A549 (cell line): ENCODE results near the gene C1orf174. TPM values are rescaled to one million over a fixed set of nuclear protein-coding genes. Genes with fewer than 3 reads are reported as not detected.

Source experiments
- ATAC-seq, 2 experiments: fragments of 200-7000 bp in 1 of 2; fragments of >200 bp in 1 of 2; cut with Nextera tagmentation in 1 of 2; cut with Tn5 transposase in 1 of 2; 3 replicates each; pipeline versions ENCODE4 v1.8.0 to v1.9.1; 2018 to 2020; ENCODE audit warnings: mild to moderate bottlenecking in 1 of 2, moderate library complexity in 1 of 2
- CTCF ChIA-PET: fragments of 300-600 bp; sonication (Branson Sonifier 250); formaldehyde crosslinking; extraction: SDS; loops from one replicate; lab custom pipeline; 2021; ENCODE audit warnings: antibody characterized with exemption, inconsistent platforms; lab: Yijun Ruan, JAX
- POLR2A ChIA-PET: fragments of 350-600 bp; formaldehyde crosslinking; extraction: SDS; loops from one replicate; lab custom pipeline; 2021; ENCODE audit warnings: antibody characterized with exemption, inconsistent platforms; lab: Yijun Ruan, JAX
- DNase-seq, 2 experiments: peaks; one replicate each; pipeline versions ENCODE4 v3.0.0 to v3.0.0-alpha.2; 2011 to 2016; ENCODE audit warnings: low read depth in 1 of 2, low spot score in 1 of 2
- FAIRE-seq: peaks from 2 replicates; lab custom pipeline; 2011; peaks lifted over from hg19 to GRCh38; lab: Jason Lieb, UNC
- H3K27ac ChIP-seq, 2 experiments: fragments of >200 bp; sonication (Bioruptor Twin); formaldehyde crosslinking; 3 replicates each; pipeline ENCODE4 v1.5.1; 2016 to 2017
- H3K4me1 ChIP-seq: fragments of >200 bp; sonication (Bioruptor Twin); formaldehyde crosslinking; 3 replicates; pipeline ENCODE4 v1.6.1; 2016
- H3K4me2 ChIP-seq: fragments of >200 bp; sonication (Bioruptor Twin); formaldehyde crosslinking; 3 replicates; pipeline ENCODE4 v1.6.1; 2016
- H3K4me3 ChIP-seq: fragments of >200 bp; sonication (Bioruptor Twin); formaldehyde crosslinking; 3 replicates; pipeline ENCODE4 v1.5.1; 2016
- H3K9me3 ChIP-seq: fragments of >200 bp; sonication (Bioruptor Twin); formaldehyde crosslinking; 3 replicates; pipeline ENCODE4 v1.6.1; 2016
- CEBPB ChIP-seq, 2 experiments: fragments of >200 bp in 1 of 2; sonication (Bioruptor Twin) in 1 of 2; formaldehyde crosslinking in 1 of 2; IDR thresholded peaks; 2 replicates each; pipeline ENCODE4 v1.6.1; 2012 to 2016
- CHD4 ChIP-seq: fragments of 200-600 bp; sonication (generic); IDR thresholded peaks from 2 replicates; pipeline ENCODE4 v1.6.1; 2016; ENCODE audit warnings: antibody characterized with exemption, mild to moderate bottlenecking, borderline replicate concordance
- EHF ChIP-seq: fragments of 250-450 bp; sonication (Bioruptor Pico); IDR thresholded peaks from 2 replicates; pipeline ENCODE4 v1.5.0; 2020; ENCODE audit warnings: mild to moderate bottlenecking
- EHMT2 ChIP-seq: fragments of 200-600 bp; sonication (generic); IDR thresholded peaks from 2 replicates; pipeline ENCODE4 v1.6.1; 2016; ENCODE audit warnings: antibody characterized with exemption, low read depth, mild to moderate bottlenecking, moderate library complexity
- EP300 ChIP-seq, 2 experiments: fragments of >200 bp; sonication (Bioruptor Twin); formaldehyde crosslinking; IDR thresholded peaks; 2 replicates in 1 of 2; 3 replicates in 1 of 2; pipeline ENCODE4 v1.6.1; 2016 to 2017
- FOSL2 ChIP-seq, 2 experiments: fragments of 450-650 bp in 1 of 2; fragments of >200 bp in 1 of 2; sonication (Bioruptor Twin) in 1 of 2; formaldehyde crosslinking; IDR thresholded peaks; 2 replicates each; pipeline versions ENCODE4 v1.5.0 to v1.6.1; 2016 to 2020; ENCODE audit warnings: mild to moderate bottlenecking in 1 of 2, moderate library complexity in 1 of 2
- FOXS1 ChIP-seq: fragments of 250-450 bp; sonication (Bioruptor Pico); IDR thresholded peaks from 2 replicates; pipeline ENCODE4 v1.5.0; 2020; ENCODE audit warnings: mild to moderate bottlenecking, moderate library complexity
- HOXB5 ChIP-seq: fragments of 250-450 bp; sonication (Bioruptor Pico); IDR thresholded peaks from 2 replicates; pipeline ENCODE4 v1.5.0; 2020; ENCODE audit warnings: mild to moderate bottlenecking, moderate library complexity
- JUN ChIP-seq, 2 experiments: fragments of >200 bp; sonication (Bioruptor Twin); formaldehyde crosslinking; IDR thresholded peaks; 2 replicates in 1 of 2; 3 replicates in 1 of 2; pipeline ENCODE4 v1.6.1; 2016 to 2017
- JUNB ChIP-seq: fragments of >200 bp; sonication (Bioruptor Twin); formaldehyde crosslinking; IDR thresholded peaks from 2 replicates; pipeline ENCODE4 v1.6.1; 2016
- KDM5A ChIP-seq: fragments of 200-600 bp; sonication (generic); IDR thresholded peaks from 2 replicates; pipeline ENCODE4 v1.6.1; 2016; ENCODE audit warnings: antibody characterized with exemption, mild to moderate bottlenecking
- MAFK ChIP-seq: fragments of 450-650 bp; IDR thresholded peaks from 2 replicates; pipeline ENCODE4 v1.6.1; 2014; ENCODE audit not compliant: partially characterized antibody
- MAX ChIP-seq: IDR thresholded peaks from 2 replicates; pipeline ENCODE4 v1.6.1; 2012
- MAZ ChIP-seq: fragments of 150-350 bp; IDR thresholded peaks from 2 replicates; pipeline ENCODE4 v1.6.1; 2014; ENCODE audit warnings: antibody characterized with exemption, low read depth, low read length, borderline replicate concordance
- PHF8 ChIP-seq: fragments of 200-600 bp; sonication (generic); IDR thresholded peaks from 2 replicates; pipeline ENCODE4 v1.6.1; 2016; ENCODE audit warnings: low read depth, mild to moderate bottlenecking, antibody characterized with exemption, moderate library complexity, borderline replicate concordance
- POLR2A ChIP-seq: IDR thresholded peaks from 2 replicates; pipeline ENCODE4 v1.6.1; 2012; ENCODE audit warnings: mild to moderate bottlenecking, low read length
- POLR2AphosphoS2 ChIP-seq: conservative IDR thresholded peaks from 2 replicates; pipeline ENCODE4 v1.6.1; 2012; ENCODE audit warnings: low read length, improper control_type of control experiment, inconsistent platforms
- RCOR1 ChIP-seq: fragments of 150-350 bp; IDR thresholded peaks from 2 replicates; pipeline ENCODE4 v1.6.1; 2014; ENCODE audit warnings: antibody characterized with exemption, low read length, low read depth
- RFX5 ChIP-seq: fragments of 450-650 bp; IDR thresholded peaks from 2 replicates; pipeline ENCODE4 v1.7.1; 2014; ENCODE audit warnings: antibody characterized with exemption, mild to moderate bottlenecking, moderate library complexity
- RNF2 ChIP-seq: fragments of 200-600 bp; sonication (generic); IDR thresholded peaks from 2 replicates; pipeline ENCODE4 v1.6.1; 2016; ENCODE audit warnings: low read depth, mild to moderate bottlenecking, antibody characterized with exemption, moderate library complexity, borderline replicate concordance
- SMC3 ChIP-seq: fragments of >200 bp; sonication (Bioruptor Twin); formaldehyde crosslinking; IDR thresholded peaks from 3 replicates; pipeline ENCODE4 v1.6.1; 2018; ENCODE audit warnings: inconsistent platforms
- TP53 ChIP-seq: fragments of 250-450 bp; sonication (Bioruptor Pico); IDR thresholded peaks from 2 replicates; pipeline ENCODE4 v1.5.0; 2021; ENCODE audit warnings: mild to moderate bottlenecking, moderate library complexity
- ZC3H11A ChIP-seq: fragments of 450-650 bp; IDR thresholded peaks from 2 replicates; pipeline ENCODE4 v1.6.1; 2014; ENCODE audit warnings: antibody characterized with exemption, mild to moderate bottlenecking
- ZFP36 ChIP-seq: fragments of 450-650 bp; IDR thresholded peaks from 2 replicates; pipeline ENCODE4 v1.6.1; 2014; ENCODE audit warnings: borderline replicate concordance; ENCODE audit not compliant: partially characterized antibody
- ZNF302 ChIP-seq: fragments of 250-450 bp; sonication (Bioruptor Pico); IDR thresholded peaks from 2 replicates; pipeline ENCODE4 v1.9.0; 2021; ENCODE audit warnings: inconsistent platforms, mild to moderate bottlenecking, moderate library complexity
- WGBS: methylation state at CpG from one replicate; pipeline ENCODE4 v1.1.6; 2017; ENCODE audit errors: missing lambda C conversion rate; 5-methylcytosine and 5-hydroxymethylcytosine counted together
- polyA plus RNA-seq, 4 experiments: library from polyadenylated mRNA; depleted of rRNA in 3 of 4; stranded (reverse); fragments of >200 nt; fragmentation: RNase III in 1 of 4; extraction: RNeasy Plus Mini Kit Qiagen cat#74134 plus additional on column Dnase treatment in 1 of 4; gene quantifications; 2 replicates in 3 of 4; 3 replicates in 1 of 4; pipeline ENCODE4 v1.2.3, GENCODE V29; 2011 to 2017
- TF ChIP-seq, protein P1 (sequence below): IDR thresholded peaks from 2 replicates; pipeline ENCODE4 v1.6.1; 2012
- TF ChIP-seq, protein P2 (sequence below): IDR thresholded peaks from 2 replicates; pipeline ENCODE4 v1.6.1; 2012; ENCODE audit warnings: low read depth, borderline replicate concordance

C1orf174 gene
- polyA plus RNA-seq, 2 of the 4 experiments (the other 2 are of a cell fraction): 23.9 to 29.7 TPM

DNA sequence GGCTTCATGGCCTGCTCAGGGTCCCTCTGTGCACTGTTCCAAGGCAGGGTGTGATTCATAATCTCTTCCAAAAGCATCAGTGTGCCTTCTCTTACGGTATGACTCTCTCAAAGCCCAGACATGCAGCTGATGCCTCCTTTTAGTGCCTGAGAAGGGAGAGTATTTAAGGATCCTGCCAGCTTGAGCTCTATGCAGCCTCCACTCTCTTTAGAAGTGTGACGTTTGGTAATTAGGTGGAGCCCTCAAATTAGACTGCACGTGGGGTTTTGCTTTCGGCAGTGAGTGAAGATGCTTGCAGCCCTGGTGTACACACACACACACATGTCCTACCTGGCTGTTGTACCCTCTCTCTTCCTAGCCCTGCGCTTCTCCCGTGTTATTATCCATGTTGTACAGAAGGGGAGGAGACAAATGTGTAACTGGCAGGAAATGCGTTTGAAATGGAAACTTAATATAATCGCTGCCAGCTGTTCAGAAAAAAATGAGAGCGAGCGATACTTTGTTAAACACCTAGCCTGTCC is 2.6 kb upstream of the C1orf174 start:
- ChIA-PET POLR2A (no interaction called here), CTCF (interaction anchor here (0.5 to 1.1 kb wide), 2 partner anchors 8 to 1894 kb away, joined by 3 read pairs; no protein-coding TSS in a partner anchor)
- WGBS: 91% methylated on average over 10 of the region's 10 CpGs
- no peak for TF ChIP-seq FOXS1 (CRISPR knock-in tag)
- TF ChIP-seq POLR2AphosphoS2: no peak
- TF ChIP-seq MAFK: no peak
- no peak for TF ChIP-seq CEBPB (IDR thresholded peaks at IDR 0.05)
- no peak for TF ChIP-seq EHMT2
- no peak for TF ChIP-seq ZFP36
- Histone ChIP-seq H3K4me2 (no peak overlapping the region), H3K9me3 (no peaks in the 10 kb centered on the region), H3K4me3 (no peak overlapping the region), H3K4me1 (0 out of 3 replicates have a peak, but pooled peaks cover 3% of the 10 kb centered on the region), H3K27ac (no peak overlapping the region)
- FAIRE-seq (no peak), DNase-seq (no peak), ATAC-seq (no peak)

DNA sequence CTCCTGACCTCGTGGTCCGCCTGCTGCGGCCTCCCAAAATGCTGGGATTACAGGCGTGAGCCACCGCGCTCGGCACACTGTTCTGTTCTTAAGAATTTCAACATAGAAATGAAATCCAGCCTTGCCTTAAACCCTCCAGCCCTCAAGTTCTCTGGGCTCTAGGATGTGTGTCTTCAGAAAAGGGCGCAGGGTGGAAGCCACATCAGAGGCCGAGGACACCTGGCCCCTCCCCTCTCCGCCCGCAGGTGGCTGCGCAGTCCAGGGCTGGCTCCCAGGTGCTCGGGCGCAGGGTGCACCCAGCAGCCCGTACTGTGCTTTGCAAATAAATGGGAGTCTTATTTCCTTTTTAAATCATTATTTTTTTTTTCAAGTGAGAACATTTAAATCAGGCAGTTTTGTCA is 2.0 kb upstream of the C1orf174 start:
- WGBS: 96% methylated on average over 12 of the region's 15 CpGs
- Histone ChIP-seq H3K4me2 (no peak overlapping the region), H3K9me3 (no peaks in the 10 kb centered on the region), H3K4me3 (no peak overlapping the region), H3K27ac (no peak overlapping the region), H3K4me1 (0 out of 3 replicates have a peak, but pooled peaks cover 3% of the 10 kb centered on the region)
- CTCF ChIA-PET: interaction anchor here (1.1 kb wide), 1 partner anchor 9 kb away, joined by 3 read pairs; no protein-coding TSS in a partner anchor
- FAIRE-seq (no peak), ATAC-seq (no peak), DNase-seq (no peak)
- TF ChIP-seq ZC3H11A: no peak
- TF ChIP-seq MAFK: no peak
- TF ChIP-seq SMC3: no peak
- no peak for TF ChIP-seq EHF (CRISPR knock-in tag)
- TF ChIP-seq ZNF302 (CRISPR knock-in tag): no peak
- TF ChIP-seq RNF2: no peak
- TF ChIP-seq RFX5: no peak
- no peak for TF ChIP-seq PHF8
- no peak for TF ChIP-seq KDM5A
- TF ChIP-seq CHD4: no peak
- TF ChIP-seq RCOR1: no peak
- no peak for TF ChIP-seq MAZ
- TF ChIP-seq EP300 (IDR thresholded peaks at IDR 0.05): no peak
- no peak for TF ChIP-seq FOSL2 (IDR thresholded peaks at IDR 0.05)
- no peak for TF ChIP-seq FOSL2 (CRISPR knock-in tag; IDR thresholded peaks at IDR 0.05)
- no peak for TF ChIP-seq TP53 (CRISPR knock-in tag)
- no peak for TF ChIP-seq JUNB
- TF ChIP-seq, protein P1, sequence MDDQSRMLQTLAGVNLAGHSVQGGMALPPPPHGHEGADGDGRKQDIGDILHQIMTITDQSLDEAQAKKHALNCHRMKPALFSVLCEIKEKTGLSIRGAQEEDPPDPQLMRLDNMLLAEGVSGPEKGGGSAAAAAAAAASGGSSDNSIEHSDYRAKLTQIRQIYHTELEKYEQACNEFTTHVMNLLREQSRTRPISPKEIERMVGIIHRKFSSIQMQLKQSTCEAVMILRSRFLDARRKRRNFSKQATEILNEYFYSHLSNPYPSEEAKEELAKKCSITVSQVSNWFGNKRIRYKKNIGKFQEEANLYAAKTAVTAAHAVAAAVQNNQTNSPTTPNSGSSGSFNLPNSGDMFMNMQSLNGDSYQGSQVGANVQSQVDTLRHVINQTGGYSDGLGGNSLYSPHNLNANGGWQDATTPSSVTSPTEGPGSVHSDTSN: no peak
- POLR2A ChIA-PET: no interaction called here

DNA sequence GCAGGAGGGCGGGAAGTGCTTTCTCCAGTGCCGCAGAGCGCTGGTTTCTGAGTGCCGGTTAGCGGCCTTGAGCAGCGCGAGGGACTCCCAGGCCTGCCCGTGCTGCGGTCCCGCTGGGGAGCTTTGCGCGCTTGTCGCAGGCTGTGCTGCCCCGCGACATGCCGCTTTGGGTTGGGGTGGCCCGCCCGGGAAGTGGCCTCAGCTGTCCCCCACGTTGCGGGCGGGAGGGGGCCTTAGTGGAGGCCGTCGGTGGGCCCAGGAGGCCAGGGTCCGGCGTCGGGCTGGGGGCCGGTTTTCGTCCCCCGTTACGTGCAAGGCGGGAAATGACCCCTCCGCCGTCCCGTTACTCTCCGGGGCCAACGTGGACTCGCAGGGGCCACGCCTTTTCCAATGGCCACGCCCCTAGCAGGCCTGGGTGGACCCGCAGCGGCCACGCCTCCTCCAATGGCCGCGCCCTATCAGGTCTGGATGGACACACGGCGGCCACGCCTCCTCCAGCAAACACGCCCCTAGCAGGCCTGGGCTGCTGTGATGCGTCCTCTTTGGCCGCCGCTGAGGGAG is 977 bp upstream of the C1orf174 start:
- H3K27ac ChIP-seq: peak overlapping the region; percentile 94 to 99
- FAIRE-seq (peak; percentile 87), ATAC-seq (peak; percentile 72 to 87), DNase-seq (peak; percentile 80 to 95)
- no peaks in the 10 kb centered on the region for H3K9me3 ChIP-seq
- 0 out of 3 replicates have a peak, but pooled peaks cover 3% of the 10 kb centered on the region for H3K4me1 ChIP-seq
- H3K4me3 ChIP-seq: peak overlapping the region; percentile 81
- ChIA-PET CTCF (interaction anchor here (0.7 kb wide), 1 partner anchor 42 kb away, joined by 4 read pairs; no protein-coding TSS in a partner anchor), POLR2A (no interaction called here)
- WGBS: 0% methylated on average over 12 of the region's 51 CpGs
- TF ChIP-seq EHMT2 (no peak), HOXB5 (no peak), POLR2A (peak; percentile 21; the same call in 1 of the 2 replicates), MAX (peak; percentile 53), PHF8 (peak; percentile 63; the same call in 1 of the 2 replicates), JUN (IDR thresholded peaks at IDR 0.05) (0 out of 5 replicates have a peak, but pooled peaks of 1 of the 2 experiments have one; percentile 1)
- TF ChIP-seq, protein P2, sequence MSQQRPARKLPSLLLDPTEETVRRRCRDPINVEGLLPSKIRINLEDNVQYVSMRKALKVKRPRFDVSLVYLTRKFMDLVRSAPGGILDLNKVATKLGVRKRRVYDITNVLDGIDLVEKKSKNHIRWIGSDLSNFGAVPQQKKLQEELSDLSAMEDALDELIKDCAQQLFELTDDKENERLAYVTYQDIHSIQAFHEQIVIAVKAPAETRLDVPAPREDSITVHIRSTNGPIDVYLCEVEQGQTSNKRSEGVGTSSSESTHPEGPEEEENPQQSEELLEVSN: peak; percentile 47; the same call in 1 of the 2 replicates
- H3K4me2 ChIP-seq: peak overlapping the region; percentile 96
